ENCODE results near the gene PRCC. TPM values are rescaled to one million over a fixed set of nuclear protein-coding genes. Genes with fewer than 3 reads are reported as not detected.

The PRCC gene
- total and polyA plus RNA-seq, 2 of the 13 experiments (the other 11 are each of a cell fraction or from before 2014, with no cell fraction given): 24.2 to 40.5 TPM

GRCh38 chr1:156728599-156729462, 38.5 kb upstream of the PRCC start, which contains the start of gene ISG20L2 (continued):
- TF ChIP-seq MZF1 (CRISPR knock-in tag; IDR thresholded peaks at IDR 0.05; ENCODE audit: borderline replicate concordance): no peak
- TF ChIP-seq MXD4 (CRISPR knock-in tag; IDR thresholded peaks at IDR 0.05): no peak; the same call in 1 of the 2 replicates
- TF ChIP-seq IKZF1 (IDR thresholded peaks at IDR 0.05): no peak
- no peak for TF ChIP-seq AKNA (CRISPR knock-in tag; IDR thresholded peaks at IDR 0.05; ENCODE audit: borderline replicate concordance)
- TF ChIP-seq SCMH1 (CRISPR knock-in tag; IDR thresholded peaks at IDR 0.05; ENCODE audit: borderline replicate concordance): no peak
- TF ChIP-seq NFKB2 (CRISPR knock-in tag; IDR thresholded peaks at IDR 0.05; ENCODE audit: borderline replicate concordance): no peak
- peak; percentile 37; the same call in 1 of the 2 replicates for TF ChIP-seq ETV5 (CRISPR knock-in tag; IDR thresholded peaks at IDR 0.05; ENCODE audit: borderline replicate concordance)
- TF ChIP-seq ZNF232 (CRISPR knock-in tag; IDR thresholded peaks at IDR 0.05; ENCODE audit: borderline replicate concordance): peak; percentile 21; the same call in 1 of the 2 replicates
- no peak for TF ChIP-seq PBX2 (CRISPR knock-in tag; IDR thresholded peaks at IDR 0.05)
- peak; percentile 92 for TF ChIP-seq GABPB1 (CRISPR knock-in tag; IDR thresholded peaks at IDR 0.05)
- TF ChIP-seq RBFOX2 (IDR thresholded peaks at IDR 0.05; ENCODE audit: low read depth, low read length): peak; percentile 81
- TF ChIP-seq NBN (conservative IDR thresholded peaks at IDR 0.05): no peak
- TF ChIP-seq ZFP91 (CRISPR knock-in tag; IDR thresholded peaks at IDR 0.05; ENCODE audit: borderline replicate concordance): peak; percentile 47; the same call in 1 of the 2 replicates
- no peak for TF ChIP-seq JDP2 (CRISPR knock-in tag; IDR thresholded peaks at IDR 0.05; ENCODE audit: borderline replicate concordance)
- TF ChIP-seq ZFP62 (CRISPR knock-in tag; IDR thresholded peaks at IDR 0.05): no peak
- TF ChIP-seq UBTF (CRISPR knock-in tag; IDR thresholded peaks at IDR 0.05): peak; percentile 44
- TF ChIP-seq ZNF839 (CRISPR knock-in tag; IDR thresholded peaks at IDR 0.05; ENCODE audit: borderline replicate concordance): no peak
- peak; percentile 64; the same call in 1 of the 2 replicates for TF ChIP-seq DMAP1 (CRISPR knock-in tag; IDR thresholded peaks at IDR 0.05)
- no peak for TF ChIP-seq KDM5A (IDR thresholded peaks at IDR 0.05; ENCODE audit: borderline replicate concordance, low read length)
- no peak for TF ChIP-seq NFKBIZ (CRISPR knock-in tag; IDR thresholded peaks at IDR 0.05)
